NOMO-1 (cell line): Measurements from ENCODE around the gene PDE9A.
"Not testable (repeated sequence)": the region's sequence is repeated elsewhere in the genome, so short reads cannot be mapped to it uniquely, and the experiment has no call there.

Experiments
- DNase-seq, 2 experiments: peaks; one replicate each; lab custom pipeline; 2025; ENCODE audit not compliant: unreplicated experiment in 2 of 2; lab: John Stamatoyannopoulos, UW

PDE9A gene

DNA sequence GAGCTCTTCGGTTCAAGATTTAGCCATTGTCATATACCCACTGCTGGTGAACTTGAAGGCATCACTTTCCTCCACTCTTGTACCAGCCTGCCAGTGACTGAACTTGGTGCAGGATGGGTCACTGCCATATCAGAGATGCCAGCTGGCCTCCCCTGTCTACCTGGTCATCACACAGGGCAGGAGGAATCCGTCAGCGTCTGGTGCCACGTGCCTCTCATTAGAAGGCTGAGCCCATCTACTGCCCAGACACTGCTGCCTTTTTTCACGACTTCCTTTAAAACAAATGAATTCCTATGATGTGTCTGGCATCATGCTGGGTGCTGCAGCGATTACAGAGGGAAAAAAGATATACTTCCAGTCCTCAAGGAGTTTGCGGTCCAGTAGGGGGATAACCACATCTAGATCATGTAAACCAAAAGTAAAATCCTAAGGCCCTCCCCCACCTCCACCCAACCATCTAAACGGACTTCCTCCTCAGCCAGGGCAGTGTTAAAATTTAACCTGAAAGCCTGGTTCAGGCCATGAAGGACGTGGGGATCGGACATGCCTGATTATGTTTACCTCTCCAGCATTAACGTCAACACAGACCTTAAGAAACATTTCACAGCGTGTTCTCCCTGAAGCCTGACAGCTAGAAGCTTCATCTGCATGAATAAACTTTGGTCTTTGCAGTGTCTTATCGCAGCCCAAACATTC is 29.2 kb upstream of the PDE9A start:
- no peak for DNase-seq

DNA sequence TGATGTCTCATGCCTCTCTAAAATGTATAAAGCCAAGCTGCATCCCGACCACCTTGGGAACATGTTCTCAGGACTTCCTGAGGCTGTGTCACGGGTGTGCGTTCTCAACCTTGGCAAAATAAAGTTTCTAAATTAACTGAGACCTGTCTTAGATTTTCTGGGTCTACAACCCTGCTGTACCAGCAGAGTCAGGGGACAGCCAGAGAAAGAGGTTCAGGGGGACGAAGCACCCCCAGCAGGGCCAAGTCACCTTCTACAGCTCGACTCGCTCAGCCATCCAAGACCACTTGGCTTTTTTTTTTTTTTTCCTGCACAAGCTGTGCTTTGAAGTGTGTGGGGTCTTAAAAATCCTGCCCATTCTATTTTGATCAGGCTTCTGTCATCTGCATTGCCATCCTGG is 28.5 kb upstream of the PDE9A start:
- no peak for DNase-seq

DNA sequence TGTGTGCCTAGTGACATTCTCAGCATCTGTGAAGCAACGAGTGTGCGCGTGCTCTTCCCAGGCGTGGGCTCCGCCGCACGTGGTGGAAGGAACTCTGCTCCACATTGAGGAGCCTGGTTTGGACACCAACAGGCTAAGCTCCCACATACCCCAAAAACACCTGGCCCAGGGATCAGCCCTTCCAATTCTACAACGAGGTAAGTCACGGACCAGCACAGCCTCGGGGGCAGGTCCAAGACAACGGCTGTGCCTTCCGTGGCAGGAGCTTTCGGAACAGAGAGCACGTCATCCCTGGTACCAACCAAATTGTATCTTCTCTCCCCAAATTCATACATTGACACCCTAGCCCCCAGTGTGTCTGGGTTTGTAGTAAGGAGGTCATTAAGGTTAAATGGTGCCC is 27.2 kb upstream of the PDE9A start:
- DNase-seq, result no peak

DNA sequence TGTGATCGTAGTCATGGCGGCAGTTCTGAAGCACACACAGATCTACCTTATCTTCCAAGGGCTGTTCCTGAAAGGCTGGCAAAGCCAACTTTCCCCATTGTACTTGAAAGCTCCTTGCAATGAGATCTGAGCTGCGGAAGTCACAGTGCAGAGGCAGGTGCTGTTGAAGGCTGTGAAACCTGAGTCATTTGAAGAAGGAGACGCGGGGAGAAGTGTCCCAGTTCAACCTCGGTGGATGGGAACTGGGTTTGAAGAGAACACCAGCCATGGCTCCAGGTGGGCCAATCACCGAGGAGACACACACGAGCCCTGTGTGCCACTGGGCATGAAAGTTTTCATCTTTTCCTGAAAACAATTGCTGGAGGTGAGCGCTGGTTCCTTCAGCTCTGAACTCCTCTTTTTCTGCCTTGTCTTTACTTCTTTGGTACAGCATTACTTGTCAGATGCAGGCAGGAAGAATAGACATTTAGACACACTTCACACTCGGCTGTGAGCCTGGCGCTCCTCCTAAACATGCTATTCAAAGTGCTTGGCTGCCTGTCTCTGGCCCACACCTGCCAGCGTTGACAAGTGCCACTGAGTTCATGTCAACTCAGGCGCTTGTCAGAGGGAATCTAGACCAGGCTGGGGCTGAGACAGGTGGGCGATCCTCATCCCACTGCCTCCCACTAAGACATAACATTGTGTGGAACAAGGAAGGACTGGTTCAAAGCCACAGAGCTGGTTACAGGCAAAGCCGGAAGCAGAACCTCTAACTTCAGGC is 25.7 kb upstream of the PDE9A start:
- DNase-seq, result no peak

DNA sequence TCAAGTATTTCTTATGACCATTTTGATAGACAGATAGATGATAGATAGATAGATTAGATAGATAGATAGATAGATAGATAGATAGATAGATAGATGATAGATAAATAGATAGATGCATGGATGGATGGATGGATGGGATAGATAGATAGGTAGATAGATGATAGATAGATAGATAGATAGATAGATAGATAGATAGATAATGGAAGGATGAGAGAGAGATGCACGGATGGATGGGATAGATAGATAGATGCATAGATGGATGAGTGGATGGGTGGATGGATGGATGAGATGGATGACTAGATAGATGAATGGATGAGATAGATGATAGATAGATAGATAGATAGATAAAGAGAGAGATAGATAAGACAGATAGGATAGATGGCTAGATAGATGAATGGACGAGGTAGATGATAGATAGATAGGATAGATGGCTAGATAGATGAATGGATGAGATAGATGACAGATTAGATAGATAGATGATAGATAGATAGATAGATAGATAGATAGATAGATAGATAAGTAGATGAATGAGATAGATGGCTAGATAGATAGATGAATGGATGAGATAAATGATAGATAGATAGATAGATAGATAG is 24.9 kb upstream of the PDE9A start:
- not testable (repeated sequence) for DNase-seq

DNA sequence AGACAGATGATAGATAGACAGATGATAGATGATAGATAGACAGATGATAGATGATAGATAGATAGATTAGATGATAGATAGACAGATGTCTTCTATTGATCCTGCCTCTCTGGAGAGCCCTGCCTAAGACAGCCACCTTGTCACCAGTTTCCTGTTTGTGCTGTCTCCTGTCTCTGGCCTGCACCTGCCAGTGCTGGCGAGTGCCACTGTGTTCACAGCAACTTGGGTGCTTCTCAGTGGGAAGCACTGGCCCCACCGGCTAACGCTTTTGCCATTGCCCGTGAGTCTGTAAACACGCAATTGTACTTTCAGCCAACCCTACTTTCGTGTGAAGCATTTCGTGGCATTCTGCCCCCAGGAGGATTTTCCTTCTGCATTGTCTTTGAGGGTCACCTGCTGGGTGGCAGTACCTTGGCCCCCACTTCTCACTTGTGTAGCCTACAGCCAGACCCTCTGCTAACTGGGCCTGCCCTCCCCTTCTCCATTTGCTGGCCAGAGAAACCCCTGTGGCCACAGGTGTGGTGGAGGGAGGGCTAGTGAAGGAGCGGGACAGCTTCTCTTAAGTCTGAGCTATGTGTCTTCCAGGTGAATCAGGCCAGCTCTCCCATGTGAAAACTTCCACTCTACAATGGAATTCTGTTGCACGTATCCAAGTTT is 23.4 kb upstream of the PDE9A start:
- DNase-seq, result no peak

DNA sequence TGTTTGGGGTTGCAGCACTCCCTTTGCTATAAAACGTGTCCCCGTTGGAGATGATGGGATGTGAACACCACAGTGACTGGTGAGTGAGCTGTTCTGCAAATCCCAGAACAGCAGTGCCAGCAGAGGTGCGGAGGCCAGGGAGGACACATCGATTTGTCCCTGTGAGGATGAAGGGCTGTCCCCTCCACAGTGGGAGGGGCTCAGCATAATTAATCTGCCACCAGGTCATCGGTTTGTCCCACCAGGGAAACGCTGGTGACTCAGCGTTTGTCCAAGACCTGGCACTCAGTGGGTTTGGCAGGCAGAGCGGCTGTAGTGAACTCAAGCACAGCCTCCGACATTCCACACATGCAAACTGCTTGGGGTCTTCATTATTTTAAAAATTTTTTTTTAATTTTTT is 22.8 kb upstream of the PDE9A start:
- no peak for DNase-seq

DNA sequence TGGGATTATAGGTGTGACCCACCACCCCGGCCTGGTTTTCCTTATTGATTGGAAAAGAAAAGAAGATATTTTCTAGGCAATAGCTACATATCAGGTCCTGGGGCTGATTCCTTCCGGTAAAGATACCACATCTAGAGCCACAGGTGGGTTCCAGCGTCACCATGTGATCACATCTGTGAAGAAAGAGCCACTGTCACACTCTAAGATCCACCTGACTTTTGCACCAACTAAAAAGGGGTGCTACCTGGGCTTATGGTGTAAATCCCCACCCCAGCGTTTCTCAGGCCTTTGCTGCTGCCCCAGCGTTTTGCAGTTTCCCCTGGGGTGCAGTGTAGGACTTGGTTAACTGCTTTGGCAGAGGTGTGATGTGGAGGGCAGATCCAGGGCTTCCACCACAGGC is 22.3 kb upstream of the PDE9A start:
- no peak for DNase-seq

DNA sequence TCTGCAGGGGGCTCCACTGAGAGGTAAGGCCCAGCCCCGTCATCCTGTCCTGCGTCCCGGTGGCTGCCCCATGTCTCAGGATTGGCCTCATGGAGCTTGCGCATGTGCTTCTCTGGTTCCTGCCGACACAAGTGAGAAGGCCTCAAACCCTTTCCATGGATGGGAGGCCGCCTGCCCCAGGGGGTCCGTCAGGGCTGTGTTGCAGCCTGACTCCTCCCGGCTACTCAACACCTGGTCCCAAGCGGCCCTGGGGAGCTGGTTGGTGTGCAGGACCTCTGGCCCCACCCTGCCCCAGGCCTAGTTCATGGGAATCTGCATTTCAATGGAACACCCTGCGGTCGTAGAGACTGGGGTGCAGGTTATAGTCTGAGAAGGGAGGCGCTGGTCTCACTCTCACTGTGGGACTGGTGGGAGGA is 21.1 kb upstream of the PDE9A start:
- no peak for DNase-seq

DNA sequence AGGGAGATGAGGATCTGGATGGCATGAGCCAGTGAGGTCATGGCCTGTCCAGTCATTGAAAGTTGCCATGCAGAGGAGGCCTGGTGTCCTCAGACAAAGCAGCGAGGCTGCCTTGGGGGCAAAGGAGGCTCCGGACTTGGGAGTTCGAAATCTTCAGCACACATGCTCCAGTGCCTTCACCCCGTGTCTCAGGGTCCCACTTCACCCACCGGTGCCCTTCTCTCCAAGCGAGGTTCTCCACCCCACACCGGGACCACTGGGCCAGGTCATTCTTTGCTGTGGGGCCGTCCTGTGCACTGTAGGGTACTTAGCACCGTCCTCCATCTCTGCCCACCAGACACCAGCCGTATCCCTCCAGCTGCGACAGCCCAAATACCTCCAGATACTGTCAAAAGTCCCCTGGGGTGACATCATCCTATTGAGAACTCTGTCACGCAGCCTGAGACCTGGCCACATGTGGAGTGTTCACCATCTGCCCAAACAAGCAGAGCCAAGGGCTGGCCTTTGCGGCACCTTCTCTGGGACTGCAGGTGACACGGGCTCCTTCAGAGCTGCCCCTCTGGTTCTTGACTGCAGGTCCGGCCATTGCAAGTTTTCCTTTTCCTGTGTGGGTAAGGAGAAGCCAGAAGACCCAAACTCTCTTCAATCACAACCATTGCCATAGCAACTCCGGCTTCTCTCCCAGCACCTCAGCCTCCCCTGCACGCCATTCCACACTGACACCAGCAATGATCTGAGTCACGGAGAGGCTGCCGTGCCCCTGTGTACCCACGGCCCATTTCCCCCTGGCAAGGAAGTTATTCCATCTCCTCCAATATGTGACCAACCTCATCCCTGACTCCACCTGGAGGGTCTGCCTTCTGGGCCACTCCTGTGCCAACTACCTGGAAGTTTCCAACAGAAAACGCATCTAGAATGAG is 20.4 kb upstream of the PDE9A start:
- DNase-seq, result no peak

DNA sequence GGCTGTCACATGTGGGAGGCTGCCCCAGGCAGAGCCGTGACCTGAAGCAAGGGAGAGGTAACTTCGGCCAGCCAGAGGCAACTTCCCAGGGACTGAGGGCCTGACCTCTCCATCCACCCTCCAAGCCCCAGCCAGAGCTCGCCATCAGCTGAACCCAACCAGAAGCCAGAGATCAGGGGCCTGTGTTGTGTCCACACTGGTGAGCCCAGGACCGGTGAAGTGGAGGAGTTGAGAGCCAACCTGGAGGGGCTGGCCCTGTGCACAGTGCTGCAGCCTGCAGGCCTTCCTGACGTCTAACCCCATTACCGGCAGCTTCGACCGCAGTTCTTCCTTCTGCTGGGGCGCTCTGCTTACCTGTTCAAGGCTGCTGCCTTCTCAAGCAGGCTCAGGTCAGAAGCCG is 19.6 kb upstream of the PDE9A start:
- DNase-seq, result no peak

DNA sequence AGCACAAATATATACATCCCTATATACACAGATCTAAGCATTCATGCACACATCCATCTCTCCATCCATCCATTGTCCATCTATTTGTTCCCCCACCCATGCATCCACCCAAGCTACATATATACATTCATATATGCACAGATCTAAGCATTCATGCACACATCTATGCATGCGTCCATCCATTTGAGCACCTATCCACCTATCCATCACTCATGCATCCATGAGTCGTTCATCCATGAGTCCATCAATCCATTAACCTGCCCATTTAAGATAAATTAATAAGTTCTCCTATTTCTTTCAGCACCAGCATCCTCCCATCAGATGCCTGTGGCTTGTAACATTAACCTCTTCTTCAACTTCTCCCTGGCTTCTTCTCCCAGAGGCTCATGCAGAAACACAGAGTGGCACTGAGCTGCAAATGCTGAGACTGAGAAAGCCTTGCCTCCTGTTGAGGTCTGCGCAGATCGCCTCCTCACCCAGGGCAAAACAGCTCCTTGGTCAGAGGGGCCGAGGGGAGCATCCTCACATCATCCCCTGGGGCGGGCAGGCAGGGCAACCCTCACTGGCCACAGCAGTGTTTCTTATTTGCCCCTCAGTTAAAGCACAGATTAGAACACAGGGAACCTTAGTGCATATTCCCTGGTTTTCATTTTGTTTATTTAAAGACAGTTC is 17.4 kb upstream of the PDE9A start:
- DNase-seq, result no peak

DNA sequence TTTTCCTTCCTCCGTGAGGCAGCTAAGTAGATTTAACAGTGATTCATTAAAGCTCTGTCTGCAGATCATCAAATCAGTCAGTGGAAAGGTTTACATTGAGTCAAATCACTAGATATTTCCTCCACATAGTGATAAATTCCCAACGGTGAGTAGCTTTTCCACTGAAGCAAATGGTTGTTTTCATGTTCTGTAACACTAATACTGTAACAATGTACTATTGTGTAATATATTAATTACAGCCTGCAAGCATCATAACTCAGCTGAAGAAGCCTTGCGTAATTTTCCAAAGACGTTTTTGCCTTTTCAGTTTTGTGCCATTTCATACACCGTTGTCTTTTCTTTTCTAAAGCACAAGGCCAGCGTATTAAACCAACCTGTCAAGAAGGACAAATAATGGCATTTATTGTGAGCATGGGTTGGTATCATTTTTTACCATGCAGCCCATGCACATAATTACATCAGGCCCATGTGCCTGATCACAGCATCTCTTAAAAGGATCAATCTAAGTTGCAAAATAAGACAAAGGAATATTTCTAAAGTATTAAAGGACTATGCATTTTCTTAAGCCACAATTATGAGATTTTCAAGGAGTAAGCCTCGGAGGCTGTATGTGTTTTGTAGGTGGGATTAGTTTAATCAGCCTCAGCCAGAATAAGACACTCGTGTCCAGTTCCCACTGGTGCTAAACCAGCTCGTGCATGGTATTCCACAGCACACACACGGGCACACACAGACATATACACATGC is 16.7 kb upstream of the PDE9A start:
- peak; percentile 63 to 82 for DNase-seq

DNA sequence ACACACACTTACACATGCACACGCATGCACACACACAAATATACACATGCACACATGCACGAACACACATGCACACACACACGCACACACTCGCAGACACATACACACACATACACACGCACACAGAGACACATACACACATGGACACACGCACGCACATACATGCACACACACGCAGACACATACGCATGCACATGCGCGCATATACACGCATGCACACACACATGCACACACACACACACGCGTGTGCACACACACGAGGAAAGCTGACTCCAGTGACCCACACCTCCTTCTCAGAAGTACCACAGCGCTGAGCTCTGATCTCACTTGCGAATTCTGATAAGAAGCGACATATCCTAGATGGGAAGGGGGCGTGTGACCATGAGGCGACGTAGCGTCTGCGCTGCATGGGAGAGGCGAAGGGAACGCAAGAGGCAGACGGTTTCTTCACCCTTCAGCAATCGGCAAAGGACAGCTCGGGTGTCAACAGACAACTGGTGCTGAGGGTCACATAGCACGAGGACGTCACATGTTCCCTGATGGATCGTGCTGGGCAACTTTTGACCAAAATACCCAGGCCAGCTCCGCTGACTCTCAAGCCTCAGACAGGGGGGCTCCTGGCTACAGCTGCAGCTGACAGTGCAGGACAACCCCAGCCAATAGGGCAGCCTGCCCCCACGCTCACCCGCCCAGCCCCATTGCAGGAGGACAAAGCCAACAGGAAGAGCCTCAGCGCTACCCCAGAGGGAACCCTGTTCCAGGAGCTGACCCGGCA is 16.0 kb upstream of the PDE9A start:
- no peak for DNase-seq

DNA sequence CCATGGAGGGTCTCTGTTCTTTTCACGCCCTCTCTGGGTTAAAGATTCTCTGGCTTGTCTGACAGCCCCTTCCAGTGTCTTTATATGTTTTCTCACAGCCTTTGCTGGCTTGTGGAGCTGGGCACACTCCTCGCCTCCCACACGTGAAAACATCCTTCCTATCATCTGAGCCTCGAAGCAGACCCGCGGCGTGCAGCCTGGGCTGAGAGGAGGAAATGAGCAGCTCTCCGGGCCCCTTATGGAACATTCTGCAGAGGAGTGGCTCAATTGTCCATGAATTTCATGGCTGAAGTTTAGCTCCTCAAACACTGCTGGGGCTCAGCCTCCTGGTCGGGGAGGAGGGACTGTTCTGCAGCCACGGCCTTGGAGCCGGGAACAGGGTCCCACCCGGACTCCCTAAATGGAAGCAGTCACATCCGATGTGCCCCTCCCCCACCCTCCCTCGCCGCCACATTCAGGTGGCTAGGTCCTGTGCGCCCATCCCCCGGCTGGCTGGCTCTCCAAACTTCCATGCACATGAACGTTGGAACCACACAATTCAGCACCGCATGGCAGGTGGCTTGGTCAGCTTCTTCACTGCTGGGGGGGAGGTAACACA is 15.1 kb upstream of the PDE9A start:
- DNase-seq, result no peak

DNA sequence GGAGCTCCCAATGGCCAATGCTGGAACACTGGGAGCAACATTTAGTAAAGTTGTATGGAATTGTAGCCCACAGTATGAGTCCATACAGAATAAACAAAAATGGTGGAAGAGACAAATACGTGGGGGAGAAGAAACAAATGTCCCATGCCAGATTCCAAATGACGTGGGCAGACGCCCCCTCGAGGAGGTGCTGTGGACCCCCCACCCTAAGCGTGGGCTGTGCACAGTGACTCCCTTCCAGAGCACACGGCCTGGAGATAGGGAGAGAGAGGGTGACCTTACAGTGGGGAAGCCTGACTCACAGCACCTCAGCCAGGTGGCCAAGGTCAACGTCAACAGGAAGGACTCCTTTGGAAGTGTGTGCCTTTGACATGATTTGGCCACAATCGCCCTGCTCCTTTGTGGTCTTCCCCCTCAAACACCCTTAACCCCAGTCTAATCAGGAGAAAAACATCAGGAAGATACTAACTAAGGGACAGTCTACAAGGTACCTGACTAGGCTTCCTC is 13.7 kb upstream of the PDE9A start:
- no peak for DNase-seq

DNA sequence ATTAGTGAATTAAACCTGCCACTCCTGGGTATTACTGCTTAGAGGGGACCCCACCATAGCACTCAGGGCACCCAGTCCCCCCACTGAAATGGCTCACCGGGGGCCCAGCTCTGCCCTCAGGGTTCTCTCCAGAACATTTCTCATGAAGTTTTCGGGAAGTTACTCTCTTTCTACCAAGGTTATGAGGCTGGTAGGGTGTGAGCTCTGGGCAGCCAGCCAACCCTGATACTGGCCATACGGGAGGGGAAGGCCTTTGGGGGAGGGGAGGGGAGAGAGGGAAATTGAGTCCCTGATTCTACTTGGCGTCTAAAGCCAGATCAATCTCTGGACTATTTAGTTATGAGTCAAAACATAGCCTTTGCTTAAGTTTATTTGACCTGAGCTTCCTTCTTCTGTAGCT is 12.9 kb upstream of the PDE9A start:
- peak in 1 of 2 experiments; percentile 21 for DNase-seq
